Astrocyte (in vitro differentiated cells and primary cell): ENCODE results near the gene YBX2. TPM values are rescaled to one million over a fixed set of nuclear protein-coding genes. Genes with fewer than 3 reads are reported as not detected.
A peak's percentile ranks its signal among the peaks of the same experiment; 100 is the strongest.

Experiments
- DNase-seq: peaks from one replicate; pipeline ENCODE4 v3.0.0-alpha.2; 2010; ENCODE audit warnings: low read depth
- FAIRE-seq: peaks from 2 replicates; lab custom pipeline; 2011; peaks lifted over from hg19 to GRCh38; lab: Jason Lieb, UNC
- H2AFZ ChIP-seq: 2 replicates; pipeline ENCODE4 v1.6.0; 2012; ENCODE audit warnings: low read depth, low read length, inconsistent platforms
- H3K27ac ChIP-seq: 2 replicates; pipeline ENCODE4 v1.5.1; 2011; ENCODE audit warnings: low read depth, low read length, inconsistent platforms
- H3K27me3 ChIP-seq: 2 replicates; pipeline ENCODE4 v1.6.0; 2011; ENCODE audit warnings: low read length, inconsistent platforms; ENCODE audit not compliant: insufficient read depth
- H3K36me3 ChIP-seq: 2 replicates; pipeline ENCODE4 v1.5.1; 2011; ENCODE audit warnings: low read length, inconsistent platforms; ENCODE audit not compliant: insufficient read depth
- H3K4me1 ChIP-seq: 2 replicates; pipeline ENCODE4 v1.5.1; 2011; ENCODE audit warnings: low read length, inconsistent platforms; ENCODE audit not compliant: insufficient read depth
- H3K4me2 ChIP-seq: 2 replicates; pipeline ENCODE4 v1.6.0; 2012; ENCODE audit warnings: low read length, inconsistent platforms
- H3K4me3 ChIP-seq: 2 replicates; pipeline ENCODE4 v1.5.1; 2011; ENCODE audit warnings: low read depth, mild to moderate bottlenecking, low read length, inconsistent platforms; ENCODE audit not compliant: insufficient read depth
- H3K79me2 ChIP-seq: 2 replicates; pipeline ENCODE4 v1.6.0; 2012; ENCODE audit warnings: mild to moderate bottlenecking, low read length, inconsistent platforms; ENCODE audit not compliant: insufficient read depth
- H3K9ac ChIP-seq: 2 replicates; pipeline ENCODE4 v1.6.0; 2012; ENCODE audit warnings: mild to moderate bottlenecking, low read length, inconsistent platforms
- H3K9me3 ChIP-seq: 2 replicates; pipeline ENCODE4 v1.5.1; 2012; ENCODE audit warnings: low read depth, mild to moderate bottlenecking, low read length, inconsistent platforms; ENCODE audit not compliant: insufficient read depth
- H4K20me1 ChIP-seq: 2 replicates; pipeline ENCODE4 v1.6.0; 2012; ENCODE audit warnings: low read length, inconsistent platforms; ENCODE audit not compliant: insufficient read depth
- H3K27ac Mint-ChIP-seq: one replicate; pipeline ENCODE4 v1.8.0; 2021; ENCODE audit warnings: mild to moderate bottlenecking, mixed read lengths; ENCODE audit not compliant: unreplicated experiment
- H3K27me3 Mint-ChIP-seq: one replicate; pipeline ENCODE4 v1.8.0; 2021; ENCODE audit warnings: low read depth, mixed read lengths; ENCODE audit not compliant: unreplicated experiment
- H3K36me3 Mint-ChIP-seq: one replicate; pipeline ENCODE4 v1.8.0; 2021; ENCODE audit warnings: low read depth, mixed read lengths; ENCODE audit not compliant: unreplicated experiment
- H3K4me1 Mint-ChIP-seq: one replicate; pipeline ENCODE4 v1.8.0; 2021; ENCODE audit warnings: low read depth, mixed read lengths; ENCODE audit not compliant: unreplicated experiment
- H3K4me3 Mint-ChIP-seq: one replicate; pipeline ENCODE4 v1.8.0; 2021; ENCODE audit warnings: mild to moderate bottlenecking, moderate library complexity, mixed read lengths; ENCODE audit not compliant: unreplicated experiment
- H3K9me3 Mint-ChIP-seq: one replicate; pipeline ENCODE4 v1.8.0; 2021; ENCODE audit warnings: mild to moderate bottlenecking, mixed read lengths; ENCODE audit not compliant: unreplicated experiment
- EZH2 ChIP-seq: IDR thresholded peaks from 2 replicates; pipeline ENCODE4 v1.6.1; 2012; ENCODE audit warnings: mild to moderate bottlenecking, low read length, inconsistent platforms; ENCODE audit not compliant: insufficient read depth
- total RNA-seq: library from RNA; stranded (reverse); gene quantifications from 2 replicates; pipeline ENCODE4 v1.2.1, GENCODE V29; 2021
- TF ChIP-seq, protein P1 (sequence below): IDR thresholded peaks from 2 replicates; pipeline ENCODE4 v1.5.1; 2011; ENCODE audit warnings: low read depth, mild to moderate bottlenecking, inconsistent platforms, low read length, moderate library complexity; ENCODE audit not compliant: insufficient read depth

The YBX2 gene
- total RNA-seq, 1 donor from 2014 or later, result 0.86 TPM

GRCh38 chr17:7241783-7242716 lies 52.4 kb downstream of the YBX2 start, which contains the start of gene GABARAP:
TSS of gene GABARAP (minus strand) at chr17:7242449. CDS start at chr17:7242330, 119 bp downstream.
- peak; percentile 82 for DNase-seq
- Mint-ChIP-seq H3K27me3 (no peaks in the 10 kb centered on the region), H3K27ac (peak within 1 kb of the TSS; percentile 98), H3K4me1 (peaks cover 14% of the 10 kb centered on the region), H3K36me3 (peaks cover 8% of the 10 kb centered on the region), H3K4me3 (peak within 1 kb of the TSS; percentile 94), H3K9me3 (no peaks in the 10 kb centered on the region)
- peak; percentile 76 for FAIRE-seq
- peak within 1 kb of the TSS; percentile 99 for H3K9ac ChIP-seq
- TF ChIP-seq, protein P1, sequence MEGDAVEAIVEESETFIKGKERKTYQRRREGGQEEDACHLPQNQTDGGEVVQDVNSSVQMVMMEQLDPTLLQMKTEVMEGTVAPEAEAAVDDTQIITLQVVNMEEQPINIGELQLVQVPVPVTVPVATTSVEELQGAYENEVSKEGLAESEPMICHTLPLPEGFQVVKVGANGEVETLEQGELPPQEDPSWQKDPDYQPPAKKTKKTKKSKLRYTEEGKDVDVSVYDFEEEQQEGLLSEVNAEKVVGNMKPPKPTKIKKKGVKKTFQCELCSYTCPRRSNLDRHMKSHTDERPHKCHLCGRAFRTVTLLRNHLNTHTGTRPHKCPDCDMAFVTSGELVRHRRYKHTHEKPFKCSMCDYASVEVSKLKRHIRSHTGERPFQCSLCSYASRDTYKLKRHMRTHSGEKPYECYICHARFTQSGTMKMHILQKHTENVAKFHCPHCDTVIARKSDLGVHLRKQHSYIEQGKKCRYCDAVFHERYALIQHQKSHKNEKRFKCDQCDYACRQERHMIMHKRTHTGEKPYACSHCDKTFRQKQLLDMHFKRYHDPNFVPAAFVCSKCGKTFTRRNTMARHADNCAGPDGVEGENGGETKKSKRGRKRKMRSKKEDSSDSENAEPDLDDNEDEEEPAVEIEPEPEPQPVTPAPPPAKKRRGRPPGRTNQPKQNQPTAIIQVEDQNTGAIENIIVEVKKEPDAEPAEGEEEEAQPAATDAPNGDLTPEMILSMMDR, result no peak
- TF ChIP-seq EZH2, result no peak
- H3K27me3 ChIP-seq, result no peaks in the 10 kb centered on the region
- H3K4me1 ChIP-seq, result peaks cover 23% of the 10 kb centered on the region
- H4K20me1 ChIP-seq, result peaks cover 21% of the 10 kb centered on the region
- H2AFZ ChIP-seq, result peak within 1 kb of the TSS; percentile 96
- peaks cover 63% of the 10 kb centered on the region for H3K79me2 ChIP-seq
- no peaks in the 10 kb centered on the region for H3K9me3 ChIP-seq
- H3K4me3 ChIP-seq, result peak within 1 kb of the TSS; percentile 92
- H3K27ac ChIP-seq, result peak within 1 kb of the TSS; percentile 98
- H3K36me3 ChIP-seq, result peaks cover 28% of the 10 kb centered on the region
- H3K4me2 ChIP-seq, result peak within 1 kb of the TSS; percentile 99

- Histone ChIP-seq H3K9me3 (no peaks in the 10 kb centered on the region), H4K20me1 (peaks cover 23% of the 10 kb centered on the region), H3K4me3 (peak overlapping the region; percentile 92), H3K27me3 (no peaks in the 10 kb centered on the region), H3K9ac (peak overlapping the region; percentile 99), H3K4me2 (peak overlapping the region; percentile 99), H3K36me3 (peaks cover 33% of the 10 kb centered on the region), H2AFZ (no peak overlapping the region), H3K27ac (peak overlapping the region; percentile 98), H3K4me1 (peaks cover 29% of the 10 kb centered on the region), H3K79me2 (peaks cover 63% of the 10 kb centered on the region)
- Mint-ChIP-seq H3K27me3 (no peaks in the 10 kb centered on the region), H3K4me3 (peak overlapping the region; percentile 94), H3K27ac (peak overlapping the region; percentile 98), H3K4me1 (peaks cover 21% of the 10 kb centered on the region), H3K9me3 (no peaks in the 10 kb centered on the region), H3K36me3 (peaks cover 6% of the 10 kb centered on the region)
- FAIRE-seq, result no peak
- TF ChIP-seq, protein P1, result no peak
- TF ChIP-seq EZH2, result no peak
- no peak for DNase-seq
Observed at GRCh38 chr17:7241090-7241733, 53.2 kb downstream of the YBX2 start.
